GM12891 (cell line): ENCODE data around the gene TOPBP1.

ENCODE experiments used
- POLR2A ChIP-seq: IDR thresholded peaks from 2 replicates; pipeline ENCODE4 v1.6.1; 2011; ENCODE audit warnings: low read depth, low read length, control low read depth
- POLR2AphosphoS5 ChIP-seq: IDR thresholded peaks from 2 replicates; pipeline ENCODE4 v1.6.1; 2011; ENCODE audit warnings: low read depth, low read length, control low read depth
- TAF1 ChIP-seq: IDR thresholded peaks from 2 replicates; pipeline ENCODE4 v1.6.1; 2011; ENCODE audit warnings: low read depth, low read length, control low read depth

DNA sequence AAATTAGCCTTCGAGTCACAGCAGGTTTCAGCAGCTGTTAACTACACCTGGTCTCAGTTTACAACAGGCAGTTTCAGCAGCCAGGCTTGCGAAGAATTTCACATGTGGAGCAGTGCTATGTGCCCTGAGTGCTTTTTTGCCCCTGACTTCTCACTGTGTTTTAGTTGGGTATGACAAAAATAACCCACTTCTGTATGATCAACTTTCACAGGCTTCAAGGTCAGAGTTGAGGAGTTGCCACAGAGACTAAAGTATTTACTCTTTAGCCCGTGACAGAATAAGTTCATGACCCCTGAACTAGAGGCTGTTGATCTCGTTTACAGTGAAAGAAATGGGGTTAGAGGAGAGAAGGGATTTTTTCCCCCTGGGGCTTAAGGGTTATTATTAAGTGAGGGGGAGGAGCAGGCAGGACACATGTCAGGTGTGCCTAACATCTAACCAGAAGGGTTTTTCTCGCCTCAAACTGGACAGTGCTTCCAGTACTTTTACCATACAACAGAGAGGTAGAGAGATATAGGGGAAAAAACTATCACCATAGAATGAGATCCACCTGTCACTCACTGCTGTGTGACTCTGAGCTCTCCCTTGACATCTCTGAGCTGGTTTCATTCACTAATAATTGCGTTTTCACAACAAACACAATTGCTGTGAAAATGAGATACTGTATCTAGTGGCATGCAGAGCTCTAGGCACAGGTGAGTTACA, 14.0 kb upstream of the TOPBP1 start:
- TF ChIP-seq POLR2AphosphoS5 (no peak), POLR2A (no peak), TAF1 (no peak)
